Mucosa of gallbladder (tissue), 1 donor: Measurements from ENCODE around the gene NELL2. TPM values are rescaled to one million over a fixed set of nuclear protein-coding genes. Genes with fewer than 3 reads are reported as not detected.

Experiments used
- DNase-seq: peaks from one replicate; pipeline ENCODE4 v3.0.0-alpha.2; 2020; ENCODE audit warnings: low spot score
- total RNA-seq: library from RNA; stranded (reverse); gene quantifications from one replicate; pipeline ENCODE4 v1.2.1, GENCODE V29; 2021
- donor health status: DM: no; HTN: no; CAD: no.

NELL2 gene
- total RNA-seq, 1 donor from 2014 or later = 12.5 TPM

DNA sequence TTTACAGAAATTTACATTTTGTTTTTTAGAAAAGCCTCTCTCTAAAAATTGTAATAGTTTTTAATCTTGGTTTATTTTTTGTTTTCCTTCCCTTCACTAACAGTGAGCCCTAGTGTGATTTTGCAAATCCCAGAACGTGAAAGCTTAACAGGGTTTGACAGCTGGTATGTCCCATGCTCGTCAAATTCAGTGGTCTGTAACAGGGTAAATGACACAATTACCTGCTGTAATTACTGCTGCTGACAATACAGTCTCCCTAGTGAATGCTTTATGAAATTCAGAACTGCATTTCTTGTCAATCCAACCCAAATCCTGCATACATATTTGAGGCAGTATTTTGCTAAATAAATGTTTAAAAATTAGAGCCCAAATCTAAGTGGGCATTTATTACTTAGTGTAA lies 249.2 kb downstream of the NELL2 start:
- no peak for DNase-seq

DNA sequence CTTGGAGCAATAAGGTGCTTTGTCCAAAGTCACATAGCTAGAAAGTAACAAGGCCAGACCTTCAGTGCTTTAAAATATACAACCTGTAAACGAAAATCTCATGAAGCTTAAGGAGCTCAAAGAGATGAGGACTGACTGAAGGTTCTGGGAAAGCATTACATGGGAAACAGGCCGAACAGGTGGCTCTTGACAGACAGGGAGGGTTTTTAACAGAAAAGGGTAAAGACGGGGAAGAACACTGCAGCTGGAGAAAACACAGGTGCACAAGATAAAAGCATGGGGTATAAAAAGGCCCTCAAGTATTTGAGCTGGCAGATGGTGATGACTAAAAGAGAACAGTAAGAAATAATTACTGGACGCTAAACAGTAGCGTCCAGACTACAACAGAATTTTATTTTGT lies 257.2 kb downstream of the NELL2 start:
- no peak for DNase-seq

DNA sequence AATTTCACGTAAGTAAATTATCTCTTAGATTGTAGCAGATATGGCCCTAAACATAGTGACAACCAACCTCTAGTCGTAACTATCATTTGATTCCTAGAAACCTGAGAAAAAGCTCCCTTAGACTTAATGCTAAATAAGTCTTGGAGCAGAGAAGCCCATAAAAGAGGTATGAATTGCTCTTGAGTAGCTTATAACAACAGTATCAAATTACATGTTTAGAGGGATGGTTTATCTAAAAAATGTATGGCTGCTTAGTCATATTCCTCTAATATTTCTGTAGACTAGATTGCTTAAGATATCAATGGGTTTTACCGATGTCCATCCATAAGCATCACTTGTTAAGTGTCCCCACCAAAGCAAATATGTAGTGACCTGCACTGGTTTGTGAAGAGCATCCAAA lies 259.7 kb downstream of the NELL2 start:
- DNase-seq = no peak

DNA sequence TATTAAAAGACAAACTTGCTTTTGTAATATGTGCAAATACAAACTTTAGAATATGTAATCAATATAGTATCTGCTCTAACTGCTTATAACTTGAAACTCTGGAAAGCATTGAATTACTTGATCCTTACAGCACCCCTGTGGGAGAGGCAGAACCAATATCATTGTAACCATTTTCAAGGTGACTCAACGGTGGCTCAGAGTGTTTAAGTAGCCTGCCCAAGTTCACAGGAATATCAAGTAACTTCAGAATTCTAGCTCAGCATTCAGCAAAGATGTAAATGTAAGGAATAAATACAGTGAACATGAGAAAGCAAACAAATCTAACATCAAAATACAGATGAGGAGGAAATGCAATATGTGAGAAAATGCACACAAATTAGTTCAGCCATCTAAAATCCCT lies 264.6 kb downstream of the NELL2 start:
- DNase-seq = no peak

DNA sequence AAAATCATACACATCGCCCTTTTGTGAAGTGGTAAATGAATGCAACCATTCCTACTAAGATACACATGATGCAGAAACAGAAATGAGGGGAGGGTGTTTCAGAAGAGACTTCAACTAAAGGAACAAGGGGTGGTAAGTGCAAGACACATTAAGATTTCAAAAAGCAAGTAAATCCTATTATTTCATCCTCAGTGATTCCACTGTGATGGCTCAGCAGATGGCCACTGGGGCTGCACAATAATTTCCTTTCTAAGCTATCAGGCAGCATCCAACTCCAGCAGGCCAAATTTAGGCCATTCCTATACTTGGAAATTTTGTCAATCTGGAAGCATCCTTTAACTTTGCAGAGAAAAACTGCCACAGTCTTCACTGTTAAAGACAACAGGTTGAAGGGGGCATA lies 272.4 kb downstream of the NELL2 start:
- DNase-seq = no peak

DNA sequence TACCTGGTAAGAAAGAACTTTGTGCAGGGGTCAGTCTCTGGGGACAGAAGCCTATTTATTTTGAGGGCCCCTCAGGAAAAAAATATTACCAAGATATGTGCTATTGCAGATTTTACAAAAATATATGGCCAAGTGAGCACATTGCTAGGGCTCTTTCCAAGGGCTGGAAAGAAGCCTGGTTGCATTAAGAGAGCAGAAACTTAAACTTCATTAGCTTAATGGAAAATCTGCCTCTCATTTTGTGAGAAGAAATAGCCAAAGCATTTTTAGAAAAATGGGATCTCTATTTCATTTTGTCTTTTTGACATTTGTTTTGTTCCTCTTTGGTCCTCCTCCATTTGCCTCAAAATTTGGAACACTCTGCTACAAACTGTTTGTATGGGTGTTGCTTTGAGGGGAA lies 283.5 kb downstream of the NELL2 start:
- no peak for DNase-seq

DNA sequence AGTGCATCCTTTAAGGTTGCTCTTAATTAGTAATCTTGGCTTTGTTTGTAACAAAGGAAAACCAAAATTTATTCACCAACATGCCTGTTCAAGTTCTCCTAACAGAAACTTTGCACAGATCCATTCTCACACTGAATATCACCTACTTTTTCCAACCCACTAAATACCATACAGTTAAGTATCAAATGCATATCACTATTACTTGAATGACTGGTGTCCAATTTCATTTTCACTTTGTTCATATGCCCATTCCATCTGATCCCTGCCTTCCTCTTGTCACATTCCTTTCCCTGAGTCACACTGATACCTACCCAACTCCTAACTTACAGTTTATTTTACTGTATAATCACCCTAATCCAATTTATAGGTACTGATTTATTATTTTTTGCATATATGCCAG lies 286.4 kb downstream of the NELL2 start:
- DNase-seq = no peak

DNA sequence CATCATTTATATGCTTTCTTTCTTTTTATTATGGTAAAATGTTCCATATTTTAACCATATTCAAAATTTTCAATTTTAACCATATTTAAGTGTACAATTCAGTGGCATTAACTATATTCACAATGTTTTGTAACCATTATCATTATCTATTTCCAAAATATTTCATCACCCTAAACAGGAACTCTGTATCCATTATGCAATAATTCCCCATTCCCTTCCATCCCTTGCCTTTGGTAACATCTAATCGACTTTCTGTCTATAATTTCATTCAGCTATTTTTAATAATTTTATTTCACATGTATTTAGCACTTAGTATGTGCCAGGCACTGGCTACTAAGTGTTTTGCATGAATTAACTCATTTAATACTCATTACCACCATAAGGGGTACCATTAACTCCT lies 287.5 kb downstream of the NELL2 start:
- DNase-seq = no peak

DNA sequence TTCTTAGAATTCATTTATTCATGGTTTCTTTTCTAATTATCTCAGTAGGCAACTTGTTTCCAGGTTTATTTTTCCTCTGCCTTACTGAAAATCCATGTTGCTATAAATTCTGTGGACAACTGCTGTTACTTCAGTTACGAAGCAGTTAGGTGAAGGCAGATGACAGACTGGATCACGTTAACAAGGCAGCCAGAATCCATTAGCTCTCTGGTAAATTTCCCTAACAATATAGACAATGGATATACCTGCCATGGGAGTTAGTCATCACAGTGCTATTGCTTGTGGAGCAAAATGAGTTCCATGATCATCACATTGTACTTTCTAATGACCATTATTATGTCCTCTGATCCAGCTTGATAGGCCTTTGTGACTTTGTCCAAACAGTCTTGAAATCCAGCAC lies 291.5 kb downstream of the NELL2 start:
- no peak for DNase-seq

DNA sequence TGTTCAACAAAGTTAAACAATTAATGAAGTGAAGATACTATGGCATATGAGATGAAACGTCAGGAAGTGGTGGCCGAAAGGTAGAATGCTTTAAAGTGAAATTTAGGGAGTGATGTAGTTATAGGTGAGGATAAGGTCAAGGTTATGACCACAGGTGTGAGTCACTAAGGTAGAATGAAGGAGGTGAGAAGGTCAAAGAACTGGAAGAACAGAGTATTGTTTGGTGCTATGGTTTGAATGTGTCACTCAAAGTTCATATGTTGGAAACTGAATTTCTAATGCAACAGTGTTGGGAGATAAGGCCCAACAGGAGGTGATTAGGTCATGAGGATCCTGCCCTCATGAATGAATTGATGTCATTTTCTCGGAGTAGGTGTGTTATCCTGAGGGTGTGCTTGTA lies 293.6 kb downstream of the NELL2 start:
- no peak for DNase-seq

DNA sequence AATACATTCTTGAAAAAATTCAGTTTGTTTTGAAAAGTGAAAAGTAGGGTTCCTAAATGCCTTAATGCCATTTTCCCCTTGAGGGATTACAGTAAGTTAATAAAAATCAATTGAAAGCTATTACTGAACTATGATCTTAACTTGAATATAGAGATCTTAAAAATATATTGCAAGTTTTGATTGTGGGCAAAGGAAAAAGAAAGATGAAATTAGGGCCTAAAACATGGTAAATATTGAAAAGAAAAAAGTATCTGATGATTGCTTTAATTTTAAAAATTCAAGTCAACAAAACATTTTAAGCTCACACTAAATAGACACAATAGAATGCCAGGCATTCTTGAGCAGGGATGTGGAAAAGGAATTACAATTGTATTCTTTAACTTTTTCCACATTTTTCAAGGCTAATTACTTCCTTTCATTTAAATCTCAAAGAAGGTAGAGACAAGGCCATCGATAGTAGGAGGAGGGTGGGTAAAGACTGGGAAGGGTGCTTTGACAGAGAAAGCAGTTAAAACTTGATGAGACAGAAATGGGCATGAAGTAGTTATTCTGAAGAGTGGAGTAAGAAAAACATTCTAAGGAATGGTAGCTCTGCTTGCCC lies 294.4 kb downstream of the NELL2 start:
- no peak for DNase-seq

DNA sequence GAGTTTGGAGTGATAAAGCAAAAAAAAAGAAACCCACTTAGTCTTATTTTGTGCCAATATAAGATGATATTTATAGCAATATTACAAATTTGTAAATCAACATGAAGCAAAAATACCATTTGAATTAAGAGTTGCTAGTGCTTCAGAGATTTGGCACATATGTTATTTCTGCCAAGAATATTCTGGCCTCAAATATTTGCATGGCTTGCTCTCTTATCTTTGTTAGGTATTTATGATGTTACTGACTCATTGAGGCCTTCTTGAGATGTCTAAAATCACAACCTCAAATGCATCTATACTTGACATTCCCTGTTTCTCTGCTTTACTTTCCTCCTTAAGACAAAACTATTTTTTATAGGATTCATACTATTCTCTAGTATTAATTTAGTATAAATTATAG lies 301.5 kb downstream of the NELL2 start:
- DNase-seq = no peak

DNA sequence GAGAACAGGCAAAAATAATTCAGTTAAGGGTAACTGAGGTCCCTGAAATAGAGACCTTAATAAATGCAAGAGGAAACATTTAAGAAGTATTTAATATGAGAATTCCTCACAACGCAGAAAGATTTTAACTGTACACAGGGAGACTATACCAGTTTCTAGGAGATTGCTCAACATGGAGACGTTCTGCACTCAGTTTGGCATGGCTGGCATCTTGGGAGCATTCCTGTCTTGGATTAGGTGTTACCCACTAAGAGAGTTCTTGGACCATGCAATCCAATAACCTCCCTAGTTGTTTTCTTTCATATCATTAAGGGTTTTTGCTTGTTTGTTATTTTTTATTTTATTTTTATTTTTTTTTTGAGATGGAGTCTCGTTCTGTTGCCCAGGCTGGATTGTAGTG lies 302.4 kb downstream of the NELL2 start:
- DNase-seq = no peak

DNA sequence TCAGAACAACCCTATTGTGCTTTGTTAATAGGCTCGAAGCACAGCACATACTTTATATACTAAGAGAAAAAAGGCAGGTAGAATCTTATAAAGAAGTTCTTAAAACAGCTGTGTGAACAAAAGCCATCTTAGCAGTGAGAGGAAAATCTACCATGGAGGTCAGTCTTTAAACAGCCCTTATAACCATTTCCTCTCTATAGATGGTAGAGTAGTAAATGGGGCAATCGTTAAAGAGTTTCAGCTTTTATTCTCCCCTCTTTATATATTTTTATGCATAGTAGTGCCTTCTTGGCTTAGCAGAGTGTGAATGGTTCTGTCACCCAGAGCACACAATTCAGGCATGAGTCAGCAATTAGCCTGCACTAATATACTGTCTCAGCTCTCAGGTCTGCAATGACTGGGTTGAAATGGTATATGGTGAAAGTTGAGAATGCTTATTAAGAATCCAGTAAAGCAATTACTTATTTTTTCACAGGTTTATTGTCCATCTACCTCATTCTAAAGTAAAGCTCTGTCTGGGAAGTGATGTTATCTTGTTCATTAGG lies 305.0 kb downstream of the NELL2 start:
- no peak for DNase-seq

DNA sequence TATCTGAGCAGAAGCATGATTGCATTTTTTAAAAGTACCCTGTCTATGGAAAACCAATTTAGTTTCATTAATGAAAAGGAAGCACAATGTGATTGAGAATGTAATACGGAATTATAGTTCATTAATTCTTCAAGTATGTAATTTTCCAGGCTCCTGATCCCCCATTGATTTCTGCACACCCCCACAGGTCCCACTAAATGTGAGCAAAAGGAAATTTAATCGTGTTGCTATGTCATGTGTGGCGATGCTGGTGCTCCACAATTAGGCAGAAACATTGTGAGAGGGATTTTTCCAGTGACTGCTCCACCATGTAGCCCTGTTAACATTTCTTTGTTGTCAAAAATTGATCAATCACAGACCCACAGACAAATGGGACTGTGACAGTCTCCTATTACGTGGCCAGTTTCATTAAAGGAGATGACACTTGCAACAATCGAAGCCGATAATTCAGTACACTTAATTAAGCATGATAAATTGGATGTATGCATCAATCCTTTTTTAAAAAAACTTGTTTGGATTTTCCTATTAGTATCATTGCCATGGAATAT lies 306.0 kb downstream of the NELL2 start:
- no peak for DNase-seq

DNA sequence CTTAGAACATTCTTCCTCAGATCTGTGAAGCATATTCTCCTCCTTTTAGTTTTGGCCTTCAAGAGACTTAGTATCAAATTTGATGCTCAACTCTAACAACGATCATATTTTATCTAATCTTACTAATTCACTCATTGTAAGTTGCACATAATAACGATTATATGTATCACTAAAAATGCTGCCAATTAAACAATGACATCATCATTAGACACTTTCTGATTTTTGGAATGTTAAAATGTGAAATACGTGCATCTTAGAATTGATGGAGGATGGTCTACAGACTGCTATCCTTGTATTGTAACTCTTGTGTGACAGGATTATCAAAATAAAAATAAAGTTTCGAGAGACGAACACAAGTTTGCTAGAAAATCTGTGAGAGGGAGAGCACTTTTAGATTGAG lies 311.0 kb downstream of the NELL2 start:
- DNase-seq = no peak

DNA sequence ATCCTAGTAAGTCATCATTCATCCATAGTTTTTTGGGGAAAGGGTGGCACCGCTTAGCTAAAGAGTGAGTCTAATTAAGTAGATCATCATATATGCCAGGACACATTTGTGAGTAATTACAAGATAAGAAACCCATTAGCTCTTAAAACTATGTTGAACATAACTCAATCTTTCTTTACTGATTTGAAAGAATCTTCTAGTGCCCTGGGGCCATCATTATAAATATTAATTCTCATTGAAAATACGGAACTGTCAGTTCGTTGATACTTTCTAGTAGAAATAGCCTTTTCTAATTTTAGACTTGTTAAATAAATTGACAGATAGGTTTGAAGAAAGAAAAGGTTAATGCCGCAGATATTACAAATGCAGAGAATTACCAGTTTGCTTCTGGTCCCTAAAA lies 312.6 kb downstream of the NELL2 start:
- DNase-seq = no peak

DNA sequence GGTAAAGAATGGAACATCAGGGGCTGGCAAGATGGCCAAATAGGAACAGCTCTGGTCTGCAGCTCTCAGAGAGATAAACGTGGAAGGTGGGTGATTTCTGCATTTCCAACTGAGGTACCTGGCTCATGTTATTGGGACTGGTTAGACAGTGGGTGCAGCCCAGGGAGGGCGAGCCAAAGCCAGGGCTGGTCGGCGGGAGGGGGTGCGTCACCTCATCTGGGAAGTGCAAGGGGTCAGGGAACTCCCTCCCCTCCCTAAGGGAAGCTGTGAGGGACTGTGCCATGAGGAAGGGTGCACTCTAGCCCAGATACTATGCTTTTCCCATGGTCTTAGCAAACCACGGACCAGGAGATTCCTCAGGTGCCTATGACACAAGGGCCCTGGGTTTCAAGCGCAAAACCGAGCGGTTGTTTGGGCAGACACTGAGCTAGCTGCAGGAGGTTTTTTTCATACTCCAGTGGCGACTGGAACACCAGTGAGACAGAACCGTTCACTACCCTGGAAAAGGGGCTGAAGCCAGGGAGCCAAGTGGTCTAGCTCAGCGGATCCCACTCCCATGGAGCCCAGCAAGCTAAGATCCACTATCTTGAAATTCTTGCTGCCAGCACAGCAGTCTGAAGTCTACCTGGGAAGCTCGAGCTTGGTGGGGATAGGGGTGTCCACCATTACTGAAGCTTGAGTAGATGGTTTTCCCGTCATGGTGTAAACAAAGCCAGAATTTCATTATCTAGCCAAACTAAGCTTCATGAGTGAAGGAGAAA lies 317.6 kb downstream of the NELL2 start:
- no peak for DNase-seq

DNA sequence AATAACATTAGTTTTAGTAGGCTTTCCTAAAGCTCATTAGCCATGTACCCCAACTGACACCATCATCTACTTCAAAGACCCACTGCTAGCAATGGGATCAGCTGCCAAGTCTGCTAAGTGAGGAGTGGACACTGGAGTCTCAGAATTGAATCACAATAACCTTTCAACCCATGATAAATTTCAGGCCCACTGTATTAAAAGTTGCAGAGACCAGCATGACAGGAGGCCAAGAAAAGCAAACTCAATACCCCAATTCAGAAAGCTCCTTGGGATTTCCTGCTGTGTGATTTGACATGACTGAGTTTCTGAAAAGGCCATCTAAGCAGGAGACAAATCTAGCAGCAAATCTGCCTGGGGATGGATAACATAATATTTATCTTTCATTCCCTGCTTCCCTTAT lies 320.7 kb downstream of the NELL2 start:
- no peak for DNase-seq

DNA sequence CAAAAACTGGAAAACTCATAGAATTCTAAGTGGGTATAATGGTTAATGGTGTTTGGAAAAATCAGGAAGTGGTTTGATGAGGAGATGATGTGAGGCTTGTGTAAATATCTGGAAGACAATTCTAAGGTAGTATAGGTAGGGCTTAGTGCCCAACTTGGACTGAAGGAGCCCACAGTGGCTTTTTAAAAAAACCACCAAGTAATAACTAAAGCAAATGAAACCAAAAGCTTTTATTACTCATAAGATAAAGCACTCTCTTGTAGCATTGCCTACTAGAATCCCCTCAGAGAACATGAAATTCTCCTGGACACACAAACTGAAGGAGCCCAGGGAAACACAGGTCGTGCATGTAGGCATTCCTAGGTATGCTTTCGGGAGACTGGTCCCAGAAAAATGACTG lies 324.5 kb downstream of the NELL2 start:
- DNase-seq = no peak

DNA sequence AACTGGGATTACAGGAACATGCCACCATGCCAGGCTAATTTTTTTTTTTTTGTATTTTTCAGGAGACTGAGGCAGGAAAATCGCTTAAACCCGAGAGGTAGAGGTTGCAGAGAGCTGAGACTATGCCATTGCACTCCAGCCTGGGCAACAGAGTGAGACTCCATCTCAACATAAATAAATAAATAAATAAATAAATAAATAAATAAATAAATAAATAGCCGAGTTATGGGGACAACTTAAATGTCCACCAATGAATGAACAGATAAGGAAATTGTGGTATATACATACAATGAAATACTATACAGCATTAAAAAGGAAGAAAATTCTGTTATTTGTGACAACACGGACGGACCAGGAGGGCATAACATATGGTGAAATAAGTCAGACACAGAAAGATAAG lies 325.7 kb downstream of the NELL2 start:
- DNase-seq = no peak

DNA sequence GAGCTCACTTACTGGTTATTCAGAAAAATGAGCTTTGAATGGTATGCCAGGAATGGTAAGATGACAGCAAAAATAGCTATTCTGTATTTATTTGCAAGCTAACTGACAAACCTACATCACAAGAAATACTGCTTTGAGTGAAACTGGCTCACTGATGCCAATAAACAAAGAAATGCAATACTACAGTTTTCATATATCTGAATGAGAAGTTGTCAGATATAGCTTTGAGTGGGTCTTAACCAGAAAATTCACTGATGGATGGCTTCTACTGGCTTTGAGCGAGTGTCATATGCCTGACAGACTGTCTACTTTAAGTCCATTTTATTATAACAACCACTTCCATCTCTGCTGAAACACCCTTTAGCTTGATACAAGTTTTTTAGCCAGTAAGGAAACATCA lies 330.1 kb downstream of the NELL2 start:
- DNase-seq = no peak

DNA sequence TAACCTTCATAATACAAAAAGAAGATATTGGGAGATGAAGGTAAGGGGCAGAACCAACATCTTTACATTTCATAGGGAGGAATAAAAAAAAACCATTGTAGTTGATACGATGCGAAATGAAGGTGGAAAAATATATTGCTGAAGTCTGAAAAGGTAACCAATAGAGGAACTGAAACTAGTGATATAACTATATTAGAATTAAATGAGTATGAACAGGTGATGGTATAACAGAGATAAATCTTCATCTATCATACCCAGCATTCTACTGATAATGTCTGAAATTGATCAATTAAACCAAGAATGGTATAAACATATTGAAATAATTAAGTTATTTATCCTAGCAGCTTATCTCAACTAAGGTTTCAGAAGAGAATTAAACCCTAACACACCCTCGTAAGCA lies 332.1 kb downstream of the NELL2 start:
- DNase-seq = no peak
